A673 (cell line): Measurements from ENCODE around the gene RGMA. TPM values are rescaled to one million over a fixed set of nuclear protein-coding genes. Genes with fewer than 3 reads are reported as not detected.
"Not testable (repeated sequence)": the region's sequence is repeated elsewhere in the genome, so short reads cannot be mapped to it uniquely, and the experiment has no call there.

Source experiments
- BruUV-seq: library from RNA; stranded (reverse); fragments of 400-500 nt; replicated peaks from 2 replicates; lab custom pipeline; 2021; lab: Mats Ljungman, UMichigan
- CTCF ChIA-PET: fragments of 300-600 bp; sonication (Branson Sonifier 250); formaldehyde crosslinking; loops from one replicate; lab custom pipeline; 2022; ENCODE audit warnings: antibody characterized with exemption; lab: Charles Lee
- POLR2A ChIA-PET: fragments of 300-600 bp; sonication (Branson Sonifier 250); formaldehyde crosslinking; loops from one replicate; lab custom pipeline; 2022; ENCODE audit warnings: antibody characterized with exemption; ENCODE audit not compliant: low non-redundant PET; lab: Charles Lee
- DNase-seq: peaks from one replicate; pipeline ENCODE4 v3.0.0-alpha.2; 2015; ENCODE audit warnings: low spot score
- H3K27ac ChIP-seq: fragments of 200-600 bp; sonication (generic); 2 replicates; pipeline ENCODE4 v1.5.1; 2016; ENCODE audit warnings: mixed run types, low read depth, mild to moderate bottlenecking, mixed read lengths, antibody characterized with exemption, low read length; ENCODE audit not compliant: poor library complexity, severe bottlenecking
- H3K27me3 ChIP-seq: fragments of 200-600 bp; sonication (generic); replicated peaks from 2 replicates; pipeline ENCODE4 v1.6.1; 2017; ENCODE audit warnings: mixed run types, low read depth, mild to moderate bottlenecking, mixed read lengths, antibody characterized with exemption, low read length; ENCODE audit not compliant: insufficient read depth, poor library complexity
- H3K36me3 ChIP-seq: fragments of 200-600 bp; sonication (generic); 2 replicates; pipeline ENCODE4 v1.6.1; 2016; ENCODE audit warnings: mixed run types, mild to moderate bottlenecking, mixed read lengths, antibody characterized with exemption, low read length; ENCODE audit not compliant: insufficient read depth, poor library complexity, severe bottlenecking
- H3K4me1 ChIP-seq: fragments of 200-600 bp; sonication (generic); 2 replicates; pipeline ENCODE4 v1.6.1; 2017; ENCODE audit warnings: mixed run types, mild to moderate bottlenecking, mixed read lengths, antibody characterized with exemption, low read length; ENCODE audit not compliant: insufficient read depth, poor library complexity, severe bottlenecking
- H3K4me3 ChIP-seq: fragments of 200-600 bp; sonication (generic); 2 replicates; pipeline ENCODE4 v1.5.1; 2016; ENCODE audit warnings: low read depth, mixed run types, mild to moderate bottlenecking, mixed read lengths, low read length; ENCODE audit not compliant: poor library complexity, severe bottlenecking
- H3K9me3 ChIP-seq: fragments of 200-600 bp; sonication (generic); 2 replicates; pipeline ENCODE4 v1.6.1; 2016; ENCODE audit warnings: mixed run types, low read depth, mild to moderate bottlenecking, mixed read lengths, antibody characterized with exemption, low read length; ENCODE audit not compliant: poor library complexity, severe bottlenecking
- EZH2 ChIP-seq: fragments of 200-600 bp; sonication (generic); IDR thresholded peaks from 2 replicates; pipeline ENCODE4 v1.6.1; 2017; ENCODE audit warnings: borderline replicate concordance, low read depth, mild to moderate bottlenecking, mixed read lengths, antibody characterized with exemption, low read length; ENCODE audit not compliant: poor library complexity, severe bottlenecking
- intact Hi-C: fragments of 100-400 bp; cut with micrococcal nuclease; formaldehyde crosslinking; loops from one replicate; pipeline ENCODE4 v1.10.0; 2022; ENCODE audit not compliant: unreplicated experiment
- total RNA-seq: library from RNA; stranded (reverse); gene quantifications from 2 replicates; pipeline ENCODE4 v1.2.3, GENCODE V29; 2021
- TF ChIP-seq, protein P1 (sequence below): fragments of 300-800, 200-600 bp; sonication (generic); conservative IDR thresholded peaks from 2 replicates; pipeline ENCODE4 v1.5.1; 2017; ENCODE audit warnings: low read depth, mild to moderate bottlenecking, antibody characterized with exemption, low read length, moderate library complexity, mixed read lengths

The RGMA gene
- total RNA-seq, 1 experiment from 2014 or later = 5.0 TPM

DNA sequence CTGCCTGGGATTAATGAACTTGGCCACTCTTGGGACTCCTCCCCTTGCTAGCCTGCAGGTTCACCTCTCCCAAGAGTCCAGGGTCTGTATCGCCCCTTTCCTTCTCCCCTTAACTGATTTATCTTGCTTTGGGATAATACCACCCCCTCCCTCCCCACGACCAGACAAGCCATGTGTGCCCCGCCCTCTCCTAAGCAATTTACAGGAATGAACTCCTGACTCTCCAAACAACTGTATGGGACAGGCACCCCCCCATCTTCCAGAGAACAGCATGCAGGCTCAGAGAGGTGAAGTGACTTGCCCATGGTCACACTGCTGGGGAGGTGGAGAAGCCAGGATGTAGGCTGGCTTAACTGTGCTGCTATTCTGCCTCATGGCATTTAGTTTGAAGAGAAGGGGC is 46.8 kb downstream of the RGMA start:
- CTCF ChIA-PET = no interaction called here

DNA sequence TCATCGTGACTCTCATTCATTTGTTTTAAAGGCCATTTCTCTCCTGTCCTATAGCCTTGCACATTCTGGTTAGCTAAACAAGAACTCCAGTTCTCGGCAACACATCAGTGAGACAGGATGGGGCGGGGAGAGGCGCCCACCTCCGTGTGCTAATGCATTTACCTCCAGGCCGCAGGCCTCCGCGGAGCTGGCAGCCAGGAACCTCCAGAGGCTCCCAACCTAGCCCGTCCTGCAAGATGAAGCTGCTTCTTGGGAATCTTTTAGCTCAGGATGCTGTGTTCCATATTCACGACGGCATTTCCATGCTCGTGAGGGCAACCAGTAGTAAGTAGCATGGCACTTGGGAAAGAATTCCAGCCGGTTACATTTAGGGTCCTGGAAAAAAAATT is 47.9 kb downstream of the RGMA start:
- CTCF ChIA-PET = no interaction called here
- Histone ChIP-seq H3K27ac (no peak overlapping the region), H3K27me3 (no peaks in the 10 kb centered on the region), H3K9me3 (peaks cover 2% of the 10 kb centered on the region), H3K4me3 (no peak overlapping the region), H3K4me1 (no peaks in the 10 kb centered on the region), H3K36me3 (no peaks in the 10 kb centered on the region)
- POLR2A ChIA-PET = no interaction called here
- no peak for DNase-seq
- TF ChIP-seq, protein P1, sequence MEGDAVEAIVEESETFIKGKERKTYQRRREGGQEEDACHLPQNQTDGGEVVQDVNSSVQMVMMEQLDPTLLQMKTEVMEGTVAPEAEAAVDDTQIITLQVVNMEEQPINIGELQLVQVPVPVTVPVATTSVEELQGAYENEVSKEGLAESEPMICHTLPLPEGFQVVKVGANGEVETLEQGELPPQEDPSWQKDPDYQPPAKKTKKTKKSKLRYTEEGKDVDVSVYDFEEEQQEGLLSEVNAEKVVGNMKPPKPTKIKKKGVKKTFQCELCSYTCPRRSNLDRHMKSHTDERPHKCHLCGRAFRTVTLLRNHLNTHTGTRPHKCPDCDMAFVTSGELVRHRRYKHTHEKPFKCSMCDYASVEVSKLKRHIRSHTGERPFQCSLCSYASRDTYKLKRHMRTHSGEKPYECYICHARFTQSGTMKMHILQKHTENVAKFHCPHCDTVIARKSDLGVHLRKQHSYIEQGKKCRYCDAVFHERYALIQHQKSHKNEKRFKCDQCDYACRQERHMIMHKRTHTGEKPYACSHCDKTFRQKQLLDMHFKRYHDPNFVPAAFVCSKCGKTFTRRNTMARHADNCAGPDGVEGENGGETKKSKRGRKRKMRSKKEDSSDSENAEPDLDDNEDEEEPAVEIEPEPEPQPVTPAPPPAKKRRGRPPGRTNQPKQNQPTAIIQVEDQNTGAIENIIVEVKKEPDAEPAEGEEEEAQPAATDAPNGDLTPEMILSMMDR = no peak
- no peak for TF ChIP-seq EZH2
- intact Hi-C loops = no loop called here
- no TSS peak for BruUV-seq

More for the DNA sequence above, 46.8 kb downstream of the RGMA start:
- intact Hi-C loops = no loop called here
- no TSS peak for BruUV-seq
- Histone ChIP-seq H3K4me1 (no peaks in the 10 kb centered on the region), H3K36me3 (no peaks in the 10 kb centered on the region), H3K27ac (no peak overlapping the region), H3K27me3 (no peaks in the 10 kb centered on the region), H3K4me3 (no peak overlapping the region), H3K9me3 (peaks cover 6% of the 10 kb centered on the region)
- POLR2A ChIA-PET = no interaction called here
- TF ChIP-seq, protein P1 = no peak
- TF ChIP-seq EZH2 = no peak
- no peak for DNase-seq

DNA sequence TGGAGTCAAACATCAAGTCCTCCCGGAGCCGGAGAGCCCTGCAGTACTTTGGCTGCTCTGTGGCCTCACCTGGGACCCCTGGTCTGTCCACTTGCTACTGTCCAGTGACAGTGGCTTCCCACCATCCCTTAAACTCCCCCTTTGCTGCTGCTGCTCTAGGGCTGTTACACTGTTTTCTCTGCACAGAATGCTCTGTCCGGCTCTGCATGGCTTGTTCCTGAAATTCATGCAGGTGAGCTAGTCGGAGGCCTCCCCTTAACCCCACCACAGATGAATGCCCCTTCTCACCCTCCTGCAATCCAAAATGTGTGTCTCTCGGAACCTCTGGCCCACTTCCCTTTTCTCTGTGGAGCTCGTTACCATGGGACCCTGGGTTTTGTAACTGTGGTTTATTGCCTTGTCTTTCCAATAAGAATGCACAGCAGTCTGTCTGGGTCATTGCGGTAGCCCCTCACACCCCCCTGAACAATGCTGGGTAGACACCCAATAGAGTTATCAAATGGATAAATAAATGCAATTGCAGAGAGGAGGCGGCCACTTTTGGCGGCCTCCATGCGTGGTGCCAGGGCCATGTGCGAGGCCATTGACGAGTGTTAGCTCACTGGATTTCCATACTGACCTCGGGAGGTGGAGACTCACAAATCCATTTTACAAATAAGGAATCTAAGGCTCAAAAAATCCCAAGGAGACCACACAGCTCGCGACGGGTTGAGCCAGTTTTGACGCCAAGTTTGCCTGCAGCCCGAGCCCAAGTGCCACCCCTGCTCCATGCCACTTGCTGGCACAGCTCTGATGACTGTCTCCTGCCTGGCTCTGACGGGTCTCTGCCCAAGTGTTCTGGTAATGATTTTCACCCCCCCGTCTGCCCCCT is 48.5 kb downstream of the RGMA start:
- H3K27ac ChIP-seq = no peak overlapping the region
- no peaks in the 10 kb centered on the region for H3K4me1 ChIP-seq
- ChIA-PET CTCF (no interaction called here), POLR2A (no interaction called here)
- H3K27me3 ChIP-seq = no peaks in the 10 kb centered on the region
- BruUV-seq = no TSS peak
- H3K4me3 ChIP-seq = no peak overlapping the region
- no peaks in the 10 kb centered on the region for H3K9me3 ChIP-seq
- intact Hi-C loops = no loop called here
- no peaks in the 10 kb centered on the region for H3K36me3 ChIP-seq
- TF ChIP-seq, protein P1 = no peak
- TF ChIP-seq EZH2 = no peak
- DNase-seq = no peak

DNA sequence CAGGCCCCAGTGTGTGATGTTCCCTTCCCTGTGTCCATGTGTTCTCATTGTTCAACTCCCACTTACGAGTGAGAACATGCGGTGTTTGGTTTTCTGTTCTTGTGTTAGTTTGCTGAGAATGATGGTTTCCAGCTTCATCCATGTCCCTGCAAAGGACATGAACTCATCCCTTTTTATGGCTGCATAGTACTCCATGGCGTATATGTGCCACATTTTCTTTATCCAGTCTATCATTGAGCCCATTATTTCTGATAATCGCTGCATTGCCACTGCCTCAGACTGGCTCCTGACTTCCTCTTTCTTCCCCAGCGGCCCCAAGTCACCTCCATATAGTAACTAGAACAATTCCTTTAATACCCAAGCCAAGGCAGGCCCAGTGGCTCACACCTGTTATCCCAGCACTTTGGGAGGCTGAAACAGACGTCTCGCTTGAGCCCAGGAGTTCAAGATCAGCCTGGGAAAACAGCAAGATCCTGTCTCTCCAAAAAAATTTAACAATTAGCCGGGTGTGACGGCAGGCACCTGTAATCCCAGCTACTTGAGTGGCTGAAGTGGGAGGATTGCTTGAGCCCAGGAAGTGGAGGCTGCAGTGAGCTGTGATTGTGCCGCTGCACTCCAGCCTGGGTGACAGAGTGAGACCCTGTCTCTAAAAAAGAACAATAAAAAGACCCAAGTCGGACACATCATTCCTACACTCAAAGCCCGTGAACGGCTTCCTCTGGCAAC is 49.3 kb downstream of the RGMA start:
- H3K9me3 ChIP-seq, POLR2A ChIA-PET, H3K4me1 ChIP-seq, H3K36me3 ChIP-seq, intact Hi-C loops, CTCF ChIA-PET, BruUV-seq, H3K27ac ChIP-seq, DNase-seq, H3K4me3 ChIP-seq, H3K27me3 ChIP-seq: not testable (repeated sequence)
